K562 (cell line): ENCODE measurements around the gene RTBDN. TPM values are rescaled to one million over a fixed set of nuclear protein-coding genes. Genes with fewer than 3 reads are reported as not detected.

Experiments
- FOXA3 ChIP-seq, 2 experiments: fragments of 450-650 bp in 1 of 2; sonication (generic) in 1 of 2; formaldehyde crosslinking; IDR thresholded peaks in 1 of 2; conservative IDR thresholded peaks in 1 of 2; 2 replicates each; pipeline versions ENCODE4 v1.4.0 to v1.8.0; 2020 to 2022; ENCODE audit warnings: mild to moderate bottlenecking in 2 of 2, missing genetic modification reagents in 1 of 2
- TEAD1 ChIP-seq, 2 experiments: fragments of 450-650 bp in 1 of 2; sonication (generic) in 1 of 2; formaldehyde crosslinking; IDR thresholded peaks; 2 replicates each; pipeline versions ENCODE4 v1.4.0 to v1.8.0; 2020 to 2022; ENCODE audit warnings: mild to moderate bottlenecking in 2 of 2, missing genetic modification reagents in 1 of 2
- polyA plus RNA-seq, 8 experiments: library from polyadenylated mRNA; depleted of rRNA in 4 of 8; stranded (reverse) in 5 of 8; unstranded in 3 of 8; fragments of >200 nt; fragmentation: Nextera tagmentation in 2 of 8; fragmentation: Illumina TruSeq in 1 of 8; extraction: Ambion mirVana in 2 of 8; extraction: Trizol in 1 of 8; gene quantifications; 2 replicates each; pipeline versions ENCODE4 v1.2.1 to v1.2.3, GENCODE V29; 2011 to 2014; ENCODE audit warnings: inconsistent platforms in 1 of 8, missing spikeins in 1 of 8
- total RNA-seq, 7 experiments: library from RNA; depleted of rRNA in 6 of 7; stranded (reverse); fragments of >200 nt in 6 of 7; fragmentation: Illumina TruSeq in 2 of 7; extraction: Trizol in 2 of 7; gene quantifications; 2 replicates each; pipeline versions ENCODE4 v1.2.1 to v1.2.3, GENCODE V29; 2011 to 2021; ENCODE audit warnings: low replicate concordance in 1 of 7
- TF ChIP-seq, protein P1 (sequence below): fragments of 450-650 bp; formaldehyde crosslinking; IDR thresholded peaks from 2 replicates; pipeline ENCODE4 v1.4.0; 2022; ENCODE audit warnings: missing genetic modification characterization
- TF ChIP-seq, protein P2 (sequence below): fragments of 250-450 bp; sonication (Bioruptor Pico); IDR thresholded peaks from 2 replicates; pipeline ENCODE4 v1.4.0; 2020; ENCODE audit warnings: mild to moderate bottlenecking, moderate library complexity

RTBDN gene
- total and polyA plus RNA-seq, 9 of the 15 experiments (the other 6 are each of a cell fraction or from before 2014, with no cell fraction given): 0.20 to 2.3 (median 0.72) TPM; not detected in 1

DNA sequence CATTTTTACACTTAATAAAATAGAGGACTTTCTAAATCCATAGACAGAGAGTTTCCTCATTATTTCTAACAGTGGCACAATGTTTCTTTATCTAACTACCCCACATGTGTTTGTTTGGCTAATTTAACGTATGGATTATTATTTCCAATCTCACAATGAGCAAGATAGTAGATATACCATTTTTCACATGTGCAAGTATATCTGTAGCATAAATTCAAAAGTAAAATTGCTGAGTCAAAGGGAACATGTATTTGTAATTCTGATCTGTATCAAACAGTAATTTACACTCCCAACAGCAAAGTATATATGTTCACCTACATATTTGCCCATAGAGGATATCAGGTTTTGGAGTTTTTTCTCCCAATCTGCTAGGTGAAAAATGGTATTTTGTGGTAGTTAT, 22.3 kb upstream of the RTBDN start (continued):
- TF ChIP-seq, protein P1, sequence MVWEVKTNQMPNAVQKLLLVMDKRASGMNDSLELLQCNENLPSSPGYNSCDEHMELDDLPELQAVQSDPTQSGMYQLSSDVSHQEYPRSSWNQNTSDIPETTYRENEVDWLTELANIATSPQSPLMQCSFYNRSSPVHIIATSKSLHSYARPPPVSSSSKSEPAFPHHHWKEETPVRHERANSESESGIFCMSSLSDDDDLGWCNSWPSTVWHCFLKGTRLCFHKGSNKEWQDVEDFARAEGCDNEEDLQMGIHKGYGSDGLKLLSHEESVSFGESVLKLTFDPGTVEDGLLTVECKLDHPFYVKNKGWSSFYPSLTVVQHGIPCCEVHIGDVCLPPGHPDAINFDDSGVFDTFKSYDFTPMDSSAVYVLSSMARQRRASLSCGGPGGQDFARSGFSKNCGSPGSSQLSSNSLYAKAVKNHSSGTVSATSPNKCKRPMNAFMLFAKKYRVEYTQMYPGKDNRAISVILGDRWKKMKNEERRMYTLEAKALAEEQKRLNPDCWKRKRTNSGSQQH (CRISPR knock-in tag): no peak
- TF ChIP-seq, protein P2, sequence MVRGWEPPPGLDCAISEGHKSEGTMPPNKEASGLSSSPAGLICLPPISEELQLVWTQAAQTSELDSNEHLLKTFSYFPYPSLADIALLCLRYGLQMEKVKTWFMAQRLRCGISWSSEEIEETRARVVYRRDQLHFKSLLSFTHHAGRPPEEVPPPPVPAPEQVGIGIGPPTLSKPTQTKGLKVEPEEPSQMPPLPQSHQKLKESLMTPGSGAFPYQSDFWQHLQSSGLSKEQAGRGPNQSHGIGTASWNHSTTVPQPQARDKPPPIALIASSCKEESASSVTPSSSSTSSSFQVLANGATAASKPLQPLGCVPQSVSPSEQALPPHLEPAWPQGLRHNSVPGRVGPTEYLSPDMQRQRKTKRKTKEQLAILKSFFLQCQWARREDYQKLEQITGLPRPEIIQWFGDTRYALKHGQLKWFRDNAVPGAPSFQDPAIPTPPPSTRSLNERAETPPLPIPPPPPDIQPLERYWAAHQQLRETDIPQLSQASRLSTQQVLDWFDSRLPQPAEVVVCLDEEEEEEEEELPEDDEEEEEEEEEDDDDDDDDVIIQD (CRISPR knock-in tag): no peak
- no peak for TF ChIP-seq TEAD1 (CRISPR knock-in tag; IDR thresholded peaks at IDR 0.05)
- TF ChIP-seq FOXA3 (CRISPR knock-in tag; conservative IDR thresholded peaks at IDR 0.05 in 1 of 2, IDR thresholded peaks at IDR 0.05 in 1 of 2): no peak
